NOMO-1 treated with DMSO at 0.1 percent for 48 hours (cell line): ENCODE measurements around the gene PLPP6.
"Not testable (repeated sequence)": the region's sequence is repeated elsewhere in the genome, so short reads cannot be mapped to it uniquely, and the experiment has no call there.

Experiments
- DNase-seq: peaks from one replicate; lab custom pipeline; 2025; ENCODE audit not compliant: unreplicated experiment; lab: John Stamatoyannopoulos, UW

PLPP6 gene

GRCh38 chr9:4662108-4662988 is at the start of gene PLPP6:
Gene PLPP6, plus strand, starts transcription at chr9:4662294. Its CDS starts 82 bp downstream, at chr9:4662376.
- DNase-seq: peak; percentile 36

GRCh38 chr9:4614627-4615026 is 47.5 kb upstream of the PLPP6 start:
- DNase-seq: no peak

GRCh38 chr9:4615251-4615650 is 46.8 kb upstream of the PLPP6 start:
- DNase-seq: no peak

GRCh38 chr9:4615778-4616177 is 46.3 kb upstream of the PLPP6 start:
- DNase-seq: no peak

- no peak for DNase-seq
Observed at GRCh38 chr9:4617752-4618151, 44.3 kb upstream of the PLPP6 start.

GRCh38 chr9:4618700-4619099 is 43.4 kb upstream of the PLPP6 start:
- peak; percentile 70 for DNase-seq

- peak; percentile 45 for DNase-seq
Observed at GRCh38 chr9:4620057-4620765, 41.9 kb upstream of the PLPP6 start.

- DNase-seq: no peak
Observed at GRCh38 chr9:4620881-4621555, 41.1 kb upstream of the PLPP6 start.

GRCh38 chr9:4622016-4622415 is 40.1 kb upstream of the PLPP6 start:
- DNase-seq: no peak

GRCh38 chr9:4630836-4631235 is 31.3 kb upstream of the PLPP6 start:
- DNase-seq: no peak

GRCh38 chr9:4638968-4639367 is 23.1 kb upstream of the PLPP6 start:
- DNase-seq: no peak

- DNase-seq: no peak
Observed at GRCh38 chr9:4639420-4639819, 22.7 kb upstream of the PLPP6 start.

GRCh38 chr9:4640027-4640426 is 22.1 kb upstream of the PLPP6 start:
- no peak for DNase-seq

- no peak for DNase-seq
Observed at GRCh38 chr9:4642351-4642750, 19.7 kb upstream of the PLPP6 start.

- DNase-seq: no peak
Observed at GRCh38 chr9:4654084-4654483, 8.0 kb upstream of the PLPP6 start.

- DNase-seq: no peak
Observed at GRCh38 chr9:4654538-4654937, 7.6 kb upstream of the PLPP6 start.

- DNase-seq: not testable (repeated sequence)
Observed at GRCh38 chr9:4656196-4656595, 5.9 kb upstream of the PLPP6 start.

GRCh38 chr9:4656621-4657020 is 5.5 kb upstream of the PLPP6 start:
- no peak for DNase-seq

- no peak for DNase-seq
Observed at GRCh38 chr9:4657426-4658159, 4.5 kb upstream of the PLPP6 start.

GRCh38 chr9:4660665-4661064 is 1.4 kb upstream of the PLPP6 start:
- DNase-seq: not testable (repeated sequence)

GRCh38 chr9:4661165-4661564 is 929 bp upstream of the PLPP6 start:
- no peak for DNase-seq
